Measurements from ENCODE around the gene CHGA. TPM values are rescaled to one million over a fixed set of nuclear protein-coding genes. Genes with fewer than 3 reads are reported as not detected.

Gene CHGA
- total RNA-seq, 1 donor: 0.18 TPM

GRCh38 chr14:92902726-92903125, 20.2 kb upstream of the CHGA start:
- TF ChIP-seq CTCF (IDR thresholded peaks at IDR 0.05; ENCODE audit: insufficient read depth, low read length): no peak
- no peak for DNase-seq (ENCODE audit: low read depth)
- no peak overlapping the region for H3K4me3 ChIP-seq (ENCODE audit: low read depth, low read length)

- no peak for DNase-seq (ENCODE audit: low read depth)
- no peak for TF ChIP-seq CTCF (IDR thresholded peaks at IDR 0.05; ENCODE audit: insufficient read depth, low read length)
- no peak overlapping the region for H3K4me3 ChIP-seq (ENCODE audit: low read depth, low read length)
Measured at GRCh38 chr14:92903359-92903758, 19.6 kb upstream of the CHGA start.

- no peak for TF ChIP-seq CTCF (IDR thresholded peaks at IDR 0.05; ENCODE audit: insufficient read depth, low read length)
Measured at GRCh38 chr14:92905667-92906066, 17.3 kb upstream of the CHGA start.

GRCh38 chr14:92906420-92906819, 16.5 kb upstream of the CHGA start:
- no peak overlapping the region for H3K4me3 ChIP-seq (ENCODE audit: low read depth, low read length)
- no peak for DNase-seq (ENCODE audit: low read depth)
- no peak for TF ChIP-seq CTCF (IDR thresholded peaks at IDR 0.05; ENCODE audit: insufficient read depth, low read length)

More at GRCh38 chr14:92905667-92906066, 17.3 kb upstream of the CHGA start:
- no peak for DNase-seq (ENCODE audit: low read depth)
- no peak overlapping the region for H3K4me3 ChIP-seq (ENCODE audit: low read depth, low read length)

- no peak for TF ChIP-seq CTCF (IDR thresholded peaks at IDR 0.05; ENCODE audit: insufficient read depth, low read length)
- no peak for DNase-seq (ENCODE audit: low read depth)
- no peak overlapping the region for H3K4me3 ChIP-seq (ENCODE audit: low read depth, low read length)
Measured at GRCh38 chr14:92906823-92907222, 16.1 kb upstream of the CHGA start.

GRCh38 chr14:92907316-92907911, 15.5 kb upstream of the CHGA start:
- H3K4me3 ChIP-seq (ENCODE audit: low read depth, low read length): no peak overlapping the region
- no peak for DNase-seq (ENCODE audit: low read depth)
- TF ChIP-seq CTCF (IDR thresholded peaks at IDR 0.05; ENCODE audit: insufficient read depth, low read length): no peak

- TF ChIP-seq CTCF (IDR thresholded peaks at IDR 0.05; ENCODE audit: insufficient read depth, low read length): no peak
- DNase-seq (ENCODE audit: low read depth): peak; percentile 28
- no peak overlapping the region for H3K4me3 ChIP-seq (ENCODE audit: low read depth, low read length)
Measured at GRCh38 chr14:92914087-92914656, 8.8 kb upstream of the CHGA start.

Measured in fibroblast of the aortic adventitia (primary cell).